Psoas muscle (tissue), 8 donors: ENCODE measurements around the gene PCED1B. TPM values are rescaled to one million over a fixed set of nuclear protein-coding genes. Genes with fewer than 3 reads are reported as not detected.

ENCODE experiments used
- ATAC-seq, 4 donors: fragments of 200-7000 bp; cut with Tn5 transposase; one replicate each; pipeline ENCODE4 v1.9.1; 2020; ENCODE audit warnings: moderate library complexity in 3 of 4, mild to moderate bottlenecking in 2 of 4
- DNase-seq, 2 donors: peaks; one replicate each; pipeline ENCODE4 v3.0.0-alpha.2; 2020
- H3K27ac ChIP-seq: fragments of 200-600 bp; one replicate; pipeline ENCODE4 v1.8.0; 2022
- H3K27me3 ChIP-seq, 3 donors: fragments of 200-600 bp in 1 of 3; one replicate each; pipeline versions ENCODE4 v1.6.1 to v1.8.0; 2013 to 2022; ENCODE audit warnings: low read length in 2 of 3, mild to moderate bottlenecking in 2 of 3, moderate library complexity in 1 of 3; ENCODE audit not compliant: insufficient read depth in 3 of 3
- H3K36me3 ChIP-seq, 2 donors: fragments of 200-600 bp in 1 of 2; one replicate each; pipeline versions ENCODE4 v1.6.1 to v1.8.0; 2013 to 2022; ENCODE audit warnings: low read depth in 1 of 2, mild to moderate bottlenecking in 1 of 2, moderate library complexity in 1 of 2; ENCODE audit not compliant: insufficient read depth in 1 of 2
- H3K4me1 ChIP-seq: fragments of 200-600 bp; one replicate; pipeline ENCODE4 v1.8.0; 2022
- H3K4me3 ChIP-seq: fragments of 200-600 bp; one replicate; pipeline ENCODE4 v1.8.0; 2022; ENCODE audit warnings: mild to moderate bottlenecking
- H3K9me3 ChIP-seq: fragments of 200-600 bp; one replicate; pipeline ENCODE4 v1.8.0; 2022
- WGBS, 3 donors: extraction: QIAGEN DNeasy Blood & Tissue Kit; methylation state at CpG; one replicate each; pipeline versions ENCODE4 v1.1.6 to v1.1.7; 2013; 5-methylcytosine and 5-hydroxymethylcytosine counted together
- intact Hi-C, 2 donors: fragments of 100-400 bp; cut with DNase I; formaldehyde crosslinking; loops; one replicate each; pipeline versions ENCODE4 v1.11.0 to v1.14.2; 2022
- polyA plus RNA-seq, 3 donors: library from polyadenylated mRNA; stranded (reverse); fragments of 200-250 nt; gene quantifications; one replicate each; pipeline ENCODE4 v1.2.3, GENCODE V29; 2013
- total RNA-seq, 4 donors: library from RNA; stranded (reverse); fragmentation: NEBNext Ultra II Directional in 2 of 4; extraction: Animal tissue kit (Norgen Biotek cat#: 25700) in 2 of 4; gene quantifications; one replicate each; pipeline versions ENCODE4 v1.2.1 to v1.2.4, GENCODE V29; 2021 to 2023
- TF ChIP-seq, protein P1 (sequence below): fragments of 200-600 bp; IDR thresholded peaks from one replicate; pipeline ENCODE4 v1.8.0; 2022; ENCODE audit warnings: antibody characterized with exemption
- donor health status: healthy with polysubstance abuse.
- donor health status: DM: no; HTN: no; CAD: no; lungs with moderate emphysema.
- donor health status: Bipolar disorder and iron deficiency.
- donor health status: healthy.
- donor health status: DM: yes; HTN: yes; CAD: no.
- donor health status: DM: no; HTN: no; CAD: no.
- donor health status: DM: no; HTN: no; CAD: no.
- donor health status: DM: yes; HTN: yes; CAD: no.

Gene PCED1B
- total and polyA plus RNA-seq, 7 donors, result 0.18 to 1.2 (median 0.38) TPM

DNA sequence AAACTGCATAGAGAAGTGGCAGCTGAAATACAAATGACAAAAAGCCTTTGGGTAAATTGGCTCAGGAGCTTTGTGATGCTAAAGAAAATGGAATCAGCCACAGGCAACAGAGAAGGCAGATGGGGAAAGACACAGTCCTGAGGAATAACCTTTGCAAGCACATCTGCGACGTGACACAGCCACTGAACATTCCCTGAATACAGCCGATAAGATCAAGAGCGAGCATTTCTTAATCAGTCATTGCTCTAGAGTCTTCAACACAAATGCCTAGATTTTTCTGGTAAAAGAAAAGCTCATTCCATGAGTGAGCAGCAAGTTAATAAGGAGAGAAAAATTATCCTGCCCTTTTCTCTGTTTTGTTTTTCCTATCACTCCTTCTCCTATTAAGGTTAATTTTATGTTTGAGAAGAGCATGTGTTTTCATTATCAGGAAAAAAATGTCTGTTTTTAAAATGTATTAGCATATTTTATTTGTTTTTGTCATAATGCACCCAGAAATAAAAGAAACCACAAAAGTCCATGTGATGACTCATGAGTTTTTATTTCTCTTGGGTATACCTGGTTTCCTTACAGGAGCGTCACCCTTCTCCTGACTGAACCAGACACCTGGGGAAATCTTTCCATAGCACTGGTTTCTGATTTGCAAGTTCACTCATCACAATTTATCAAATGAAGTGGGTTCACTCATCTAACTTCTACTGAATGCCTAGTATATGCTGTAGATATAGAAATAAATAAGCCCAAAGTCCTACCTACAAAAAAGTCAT is 45.4 kb upstream of the PCED1B start:
- Histone ChIP-seq H3K4me3 (no peak overlapping the region), H3K9me3 (no peaks in the 10 kb centered on the region), H3K4me1 (peaks cover 2% of the 10 kb centered on the region), H3K27ac (no peak overlapping the region), H3K27me3 (no peaks in the 10 kb centered on the region), H3K36me3 (no peaks in the 10 kb centered on the region)
- no peak for ATAC-seq
- DNase-seq, result no peak
- intact Hi-C loops, result loop anchor here (5.0 to 10.0 kb wide), 4 partner anchors 363 to 651 kb away; no protein-coding TSS in a partner anchor
- TF ChIP-seq, protein P1, sequence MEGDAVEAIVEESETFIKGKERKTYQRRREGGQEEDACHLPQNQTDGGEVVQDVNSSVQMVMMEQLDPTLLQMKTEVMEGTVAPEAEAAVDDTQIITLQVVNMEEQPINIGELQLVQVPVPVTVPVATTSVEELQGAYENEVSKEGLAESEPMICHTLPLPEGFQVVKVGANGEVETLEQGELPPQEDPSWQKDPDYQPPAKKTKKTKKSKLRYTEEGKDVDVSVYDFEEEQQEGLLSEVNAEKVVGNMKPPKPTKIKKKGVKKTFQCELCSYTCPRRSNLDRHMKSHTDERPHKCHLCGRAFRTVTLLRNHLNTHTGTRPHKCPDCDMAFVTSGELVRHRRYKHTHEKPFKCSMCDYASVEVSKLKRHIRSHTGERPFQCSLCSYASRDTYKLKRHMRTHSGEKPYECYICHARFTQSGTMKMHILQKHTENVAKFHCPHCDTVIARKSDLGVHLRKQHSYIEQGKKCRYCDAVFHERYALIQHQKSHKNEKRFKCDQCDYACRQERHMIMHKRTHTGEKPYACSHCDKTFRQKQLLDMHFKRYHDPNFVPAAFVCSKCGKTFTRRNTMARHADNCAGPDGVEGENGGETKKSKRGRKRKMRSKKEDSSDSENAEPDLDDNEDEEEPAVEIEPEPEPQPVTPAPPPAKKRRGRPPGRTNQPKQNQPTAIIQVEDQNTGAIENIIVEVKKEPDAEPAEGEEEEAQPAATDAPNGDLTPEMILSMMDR, result no peak
- 85 to 95% (median 90%) methylated on average over 5 of the region's 5 CpGs for WGBS, 3 donors

DNA sequence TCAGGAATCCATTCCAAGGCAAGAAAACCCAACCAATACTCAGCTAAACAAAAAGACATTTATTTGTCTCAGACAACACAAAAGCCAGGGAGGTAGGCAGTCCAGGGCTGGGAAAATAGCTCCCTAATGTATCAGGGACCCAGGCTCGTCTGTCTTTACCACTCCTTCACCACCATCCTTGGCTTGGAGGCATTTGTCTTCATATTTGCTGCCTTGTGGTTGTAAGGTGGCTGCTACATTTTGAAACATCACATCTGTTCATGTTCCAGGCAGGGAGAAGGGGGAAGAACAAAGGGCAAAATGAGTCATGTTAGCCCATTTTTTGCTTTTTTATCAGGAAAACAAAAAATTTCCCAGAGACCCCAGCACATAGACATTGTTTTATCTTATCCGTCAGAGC is 44.8 kb upstream of the PCED1B start:
- Histone ChIP-seq H3K27ac (no peak overlapping the region), H3K27me3 (no peaks in the 10 kb centered on the region), H3K9me3 (no peaks in the 10 kb centered on the region), H3K4me1 (peaks cover 2% of the 10 kb centered on the region), H3K36me3 (no peaks in the 10 kb centered on the region), H3K4me3 (no peak overlapping the region)
- TF ChIP-seq, protein P1, result no peak
- no peak for ATAC-seq
- intact Hi-C loops, result loop anchor here (5.0 to 10.0 kb wide), 4 partner anchors 363 to 650 kb away; no protein-coding TSS in a partner anchor
- DNase-seq, result no peak
- 83 to 91% (median 85%) methylated on average over 2 of the region's 2 CpGs for WGBS, 3 donors

DNA sequence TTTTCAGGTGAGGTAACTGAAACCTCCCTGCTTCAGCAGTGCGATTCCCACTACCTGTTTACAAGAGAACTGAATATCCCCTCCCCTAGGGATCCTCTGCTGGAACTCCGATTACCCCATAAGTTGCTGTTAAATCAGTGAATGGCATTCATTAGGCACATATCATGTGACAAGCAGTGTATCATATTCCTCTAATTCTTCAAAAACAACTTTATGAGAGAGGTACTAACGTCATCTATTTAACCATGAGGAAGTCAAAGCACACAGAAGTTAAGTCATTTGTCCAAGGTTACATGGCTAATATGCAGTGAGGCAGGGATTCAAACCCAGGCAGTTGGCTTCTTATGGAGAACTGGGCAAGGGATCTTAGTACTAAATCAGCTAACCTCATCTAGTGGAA is 43.9 kb upstream of the PCED1B start:
- no peak for ATAC-seq
- no peak overlapping the region for H3K4me3 ChIP-seq
- intact Hi-C loops, result loop anchor here (10.0 kb wide), 3 partner anchors 369 to 649 kb away; no protein-coding TSS in a partner anchor
- H3K27ac ChIP-seq, result no peak overlapping the region
- no peaks in the 10 kb centered on the region for H3K9me3 ChIP-seq
- DNase-seq, result no peak
- H3K27me3 ChIP-seq, result no peaks in the 10 kb centered on the region
- TF ChIP-seq, protein P1, result no peak
- WGBS, 3 donors, result 36 to 52% (median 41%) methylated on average over 3 of the region's 3 CpGs
- H3K4me1 ChIP-seq, result peaks cover 2% of the 10 kb centered on the region
- H3K36me3 ChIP-seq, result no peaks in the 10 kb centered on the region

DNA sequence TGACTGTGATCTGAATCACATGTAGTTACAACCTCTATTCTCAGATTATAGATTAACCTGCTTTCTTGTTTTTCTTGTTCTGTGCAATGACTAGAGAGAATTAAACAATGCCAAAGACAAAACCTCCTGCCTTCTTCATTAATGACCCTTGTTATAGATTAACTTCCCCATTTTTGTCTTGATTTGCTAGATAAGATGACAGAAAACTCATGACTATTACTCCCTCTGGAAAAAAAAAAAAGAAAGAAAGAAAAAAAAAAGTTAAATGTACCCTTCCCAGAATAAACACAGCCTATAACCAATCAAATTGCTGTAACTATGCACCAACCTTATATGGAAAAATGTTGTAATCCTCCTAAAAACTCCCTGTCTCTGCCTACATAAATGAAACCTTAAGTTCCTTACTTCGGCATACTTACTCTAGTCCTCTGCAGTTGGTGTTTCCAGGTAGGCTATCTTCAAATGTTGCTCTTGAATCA is 41.1 kb upstream of the PCED1B start:
- intact Hi-C loops, result loop anchor here (10.0 kb wide), 3 partner anchors 366 to 646 kb away; no protein-coding TSS in a partner anchor
- Histone ChIP-seq H3K4me1 (no peaks in the 10 kb centered on the region), H3K27me3 (no peaks in the 10 kb centered on the region), H3K9me3 (peaks cover 3% of the 10 kb centered on the region), H3K27ac (no peak overlapping the region), H3K4me3 (no peak overlapping the region), H3K36me3 (no peaks in the 10 kb centered on the region)
- DNase-seq (no peak), ATAC-seq (no peak)
- TF ChIP-seq, protein P1, result no peak
- WGBS, 3 donors, result 81 to 86% (median 85%) methylated on average over 1 of the region's 1 CpG
